Adrenal gland (tissue), 12 donors: ENCODE data around the gene FOXN1. TPM values are rescaled to one million over a fixed set of nuclear protein-coding genes. Genes with fewer than 3 reads are reported as not detected.
"Not testable (repeated sequence)": the region's sequence is repeated elsewhere in the genome, so short reads cannot be mapped to it uniquely, and the experiment has no call there.

Experiments used
- DNase-seq, 7 donors: peaks; one replicate each; pipeline ENCODE4 v3.0.0-alpha.2; 2019 to 2020
- H3K27ac ChIP-seq, 5 donors: fragments of 200-600 bp; sonication (generic) in 4 of 5; 1 replicate in 3 of 5; 2 replicates in 2 of 5; pipeline versions ENCODE4 v1.5.1 to v1.8.0; 2016 to 2020; ENCODE audit warnings: mild to moderate bottlenecking in 1 of 5
- H3K27me3 ChIP-seq: fragments of 200-600 bp; 2 replicates; pipeline ENCODE4 v1.8.0; 2021
- H3K36me3 ChIP-seq, 2 donors: fragments of 200-600 bp; replicated peaks in 1 of 2; 1 replicate in 1 of 2; 2 replicates in 1 of 2; pipeline versions ENCODE4 v1.5.1 to v1.8.0; 2018 to 2022
- H3K4me1 ChIP-seq, 2 donors: fragments of 200-600 bp; replicated peaks in 1 of 2; 1 replicate in 1 of 2; 2 replicates in 1 of 2; pipeline versions ENCODE4 v1.5.1 to v1.8.0; 2018 to 2021
- H3K4me3 ChIP-seq, 4 donors: fragments of 200-600 bp; sonication (generic) in 3 of 4; one replicate each; pipeline ENCODE4 v1.5.1; 2016 to 2018
- H3K9me3 ChIP-seq, 3 donors: fragments of 200-600 bp; sonication (generic) in 1 of 3; replicated peaks in 1 of 3; 1 replicate in 2 of 3; 2 replicates in 1 of 3; pipeline versions ENCODE4 v1.5.1 to v1.8.0; 2016 to 2021
- CTCF ChIP-seq, 6 experiments: fragments of 450-650 bp in 4 of 6; fragments of 200-600 bp in 2 of 6; sonication (generic) in 1 of 6; IDR thresholded peaks; 1 replicate in 5 of 6; 2 replicates in 1 of 6; pipeline versions ENCODE4 v1.5.1 to v1.8.0; 2016 to 2021; ENCODE audit warnings: antibody characterized with exemption in 6 of 6, mild to moderate bottlenecking in 2 of 6, moderate library complexity in 1 of 6
- POLR2A ChIP-seq, 2 donors: fragments of 450-650 bp; IDR thresholded peaks; one replicate each; pipeline ENCODE4 v1.6.1; 2017; ENCODE audit warnings: antibody characterized with exemption in 2 of 2, mild to moderate bottlenecking in 2 of 2, moderate library complexity in 1 of 2
- WGBS, 4 donors: extraction: QIAGEN DNeasy Blood & Tissue Kit in 2 of 4; methylation state at CpG; one replicate each; pipeline versions ENCODE4 v1.1.5 to v1.1.7; 2013 to 2017; 5-methylcytosine and 5-hydroxymethylcytosine counted together
- intact Hi-C, 2 donors: fragments of 100-400 bp; cut with DNase I; formaldehyde crosslinking; loops; one replicate each; pipeline versions ENCODE4 v1.14.1 to v1.15.0; 2022 to 2023
- polyA plus RNA-seq, 3 donors: library from polyadenylated mRNA; stranded (reverse); fragments of 200-250 nt in 2 of 3; fragments of 350-450 nt in 1 of 3; fragmentation: Illumina TruSeq in 1 of 3; extraction: RNeasy Lipid Tissue Mini Kit (QIAGEN cat#74804) in 1 of 3; gene quantifications; one replicate each; pipeline ENCODE4 v1.2.3, GENCODE V29; 2013 to 2014
- total RNA-seq, 9 donors: library from RNA; depleted of rRNA in 4 of 9; stranded (reverse); fragments of >200 nt in 4 of 9; fragments of 120-200 nt in 1 of 9; fragmentation: NEBNext Ultra II Directional in 1 of 9; extraction: Animal tissue kit (Norgen Biotek cat#: 25700) in 1 of 9; gene quantifications; one replicate each; pipeline versions ENCODE4 v1.1.0 to v1.2.4, GENCODE V29; 2013 to 2023
- donor health status: healthy with polysubstance abuse.
- donor health status: Bipolar disorder and iron deficiency.
- donor health status: DM: yes; HTN: yes; CAD: no.
- donor health status: DM: no; HTN: no; CAD: no.
- donor health status: DM: no; HTN: no; CAD: no.
- donor health status: DM: yes; HTN: yes; CAD: no.

FOXN1 gene
- total and polyA plus RNA-seq, 12 donors, result 0.06 TPM; not detected in 11

GRCh38 chr17:28466001-28466400 lies 40.1 kb upstream of the FOXN1 start:
- no peaks in the 10 kb centered on the region for H3K9me3 ChIP-seq
- no peak overlapping the region for H3K4me3 ChIP-seq
- 62 to 68% (median 63%) methylated on average over 9 of the region's 9 CpGs for WGBS, 4 donors
- H3K4me1 ChIP-seq, result no peaks in the 10 kb centered on the region
- no peak overlapping the region for H3K27ac ChIP-seq
- no peak for DNase-seq
- no peaks in the 10 kb centered on the region for H3K27me3 ChIP-seq
- intact Hi-C loops, result loop anchor here in 1 of 2 donors (10.0 kb wide), 1 partner anchor 61 kb away; the partner anchor contains the start of gene SLC46A1
- TF ChIP-seq POLR2A (IDR thresholded peaks at IDR 0.05), result no peak
- TF ChIP-seq CTCF (IDR thresholded peaks at IDR 0.05), result no peak
- no peaks in the 10 kb centered on the region for H3K36me3 ChIP-seq

- Histone ChIP-seq H3K9me3 (no peaks in the 10 kb centered on the region), H3K27ac (no peak overlapping the region), H3K4me3 (no peak overlapping the region), H3K36me3 (no peaks in the 10 kb centered on the region), H3K27me3 (no peaks in the 10 kb centered on the region), H3K4me1 (no peaks in the 10 kb centered on the region)
- peak in 5 of 7 donors; percentile 27 to 46 (median 41) for DNase-seq
- 25 to 55% (median 40%) methylated on average over 2 to 5 of the region's 5 CpGs for WGBS, 4 donors
- intact Hi-C loops, result loop anchor here in 1 of 2 donors (10.0 kb wide), 1 partner anchor 62 kb away; the partner anchor contains the start of gene SLC46A1
- no peak for TF ChIP-seq CTCF (IDR thresholded peaks at IDR 0.05)
- TF ChIP-seq POLR2A (IDR thresholded peaks at IDR 0.05), result no peak
These were observed 39.6 kb upstream of the FOXN1 start for GRCh38 chr17:28466521-28467048.

GRCh38 chr17:28467456-28468025 lies 38.6 kb upstream of the FOXN1 start:
- no peak for DNase-seq

GRCh38 chr17:28468033-28468735 lies 38.0 kb upstream of the FOXN1 start:
- H3K9me3 ChIP-seq, H3K27ac ChIP-seq, H3K4me3 ChIP-seq, H3K27me3 ChIP-seq, H3K4me1 ChIP-seq, DNase-seq, H3K36me3 ChIP-seq: not testable (repeated sequence)
- WGBS, 4 donors, result 68 to 81% (median 74%) methylated on average over 15 to 19 of the region's 20 CpGs
- intact Hi-C loops, result loop anchor here in 1 of 2 donors (10.0 kb wide), 1 partner anchor 63 kb away; the partner anchor contains the start of gene SLC46A1

More at GRCh38 chr17:28467456-28468025, 38.6 kb upstream of the FOXN1 start:
- Histone ChIP-seq H3K27me3 (no peaks in the 10 kb centered on the region), H3K36me3 (no peaks in the 10 kb centered on the region), H3K4me3 (no peak overlapping the region), H3K4me1 (no peaks in the 10 kb centered on the region), H3K27ac (no peak overlapping the region), H3K9me3 (no peaks in the 10 kb centered on the region)
- intact Hi-C loops, result loop anchor here in 1 of 2 donors (10.0 kb wide), 1 partner anchor 63 kb away; the partner anchor contains the start of gene SLC46A1
- 63 to 84% (median 74%) methylated on average over 17 of the region's 17 CpGs for WGBS, 4 donors
- no peak for TF ChIP-seq CTCF (IDR thresholded peaks at IDR 0.05)
- TF ChIP-seq POLR2A (IDR thresholded peaks at IDR 0.05), result no peak
